HG02885 (cell line): Measurements from ENCODE around the gene STXBP1.
A peak's percentile ranks its signal among the peaks of the same experiment; 100 is the strongest.
"Not testable (repeated sequence)": the region's sequence is repeated elsewhere in the genome, so short reads cannot be mapped to it uniquely, and the experiment has no call there.

ENCODE experiments used
- ATAC-seq: cut with Tn5 transposase; IDR thresholded peaks from one replicate; pipeline ENCODE4 v1.9.1; 2021; ENCODE audit warnings: mild to moderate bottlenecking; ENCODE audit not compliant: unreplicated experiment, poor library complexity

Gene STXBP1

DNA sequence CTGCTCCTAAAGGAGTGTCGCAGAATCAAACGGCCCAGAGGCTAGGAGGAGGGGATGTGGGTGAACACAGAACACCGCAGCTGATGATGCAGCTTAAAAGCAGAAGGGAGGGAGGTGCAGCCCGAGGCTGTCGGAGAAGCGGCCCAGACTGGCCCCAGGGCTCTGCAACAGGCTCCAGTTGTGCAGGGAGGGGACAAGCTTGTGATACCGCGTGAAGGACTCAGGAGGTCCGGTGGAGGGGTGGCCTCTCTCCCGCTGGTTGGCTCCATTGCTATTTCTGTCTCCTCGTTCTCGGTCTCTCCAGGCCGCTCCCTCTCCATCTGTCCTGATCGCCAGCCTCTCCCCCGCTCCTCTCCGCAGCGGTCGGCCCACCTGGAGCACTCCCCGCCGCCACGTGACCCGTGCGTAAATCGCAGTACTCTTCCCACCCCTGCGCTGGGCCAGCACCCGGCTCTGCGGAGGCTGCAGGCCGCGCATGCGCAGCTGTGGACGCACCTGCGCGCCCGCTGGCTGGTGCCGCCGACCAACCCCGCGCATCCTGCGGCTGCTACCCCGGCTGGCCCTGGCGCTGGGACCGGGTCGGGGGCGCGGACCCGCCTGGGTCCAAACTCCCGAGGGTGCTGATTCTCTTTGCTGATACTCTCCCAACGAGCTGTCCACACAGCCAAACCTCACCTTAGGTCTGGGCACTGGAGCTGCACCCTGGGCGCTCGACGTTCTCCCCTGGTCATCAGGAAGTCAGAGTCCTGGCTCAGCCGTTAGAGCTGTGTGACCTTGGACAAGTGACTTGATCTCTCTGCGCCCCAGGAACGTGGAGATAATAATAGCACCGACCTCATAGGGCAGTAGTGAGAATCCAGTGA is 3.7 kb upstream of the STXBP1 start:
- ATAC-seq = no peak

DNA sequence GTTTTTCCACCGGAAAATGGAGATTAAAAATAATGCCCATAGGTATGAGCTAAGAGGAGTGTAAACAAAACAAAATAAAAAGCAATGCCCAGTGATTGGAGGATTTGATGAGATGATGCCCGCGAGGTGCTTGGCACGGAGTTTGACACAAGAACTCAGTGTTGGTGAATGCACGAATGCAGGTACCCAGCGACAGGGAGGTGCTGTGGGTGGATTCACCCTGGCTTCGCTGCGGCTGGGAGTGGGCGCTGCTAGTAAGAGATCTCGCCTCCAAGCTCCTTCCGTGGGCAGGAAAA is 526 bp upstream of the STXBP1 start:
- peak; percentile 10 for ATAC-seq

DNA sequence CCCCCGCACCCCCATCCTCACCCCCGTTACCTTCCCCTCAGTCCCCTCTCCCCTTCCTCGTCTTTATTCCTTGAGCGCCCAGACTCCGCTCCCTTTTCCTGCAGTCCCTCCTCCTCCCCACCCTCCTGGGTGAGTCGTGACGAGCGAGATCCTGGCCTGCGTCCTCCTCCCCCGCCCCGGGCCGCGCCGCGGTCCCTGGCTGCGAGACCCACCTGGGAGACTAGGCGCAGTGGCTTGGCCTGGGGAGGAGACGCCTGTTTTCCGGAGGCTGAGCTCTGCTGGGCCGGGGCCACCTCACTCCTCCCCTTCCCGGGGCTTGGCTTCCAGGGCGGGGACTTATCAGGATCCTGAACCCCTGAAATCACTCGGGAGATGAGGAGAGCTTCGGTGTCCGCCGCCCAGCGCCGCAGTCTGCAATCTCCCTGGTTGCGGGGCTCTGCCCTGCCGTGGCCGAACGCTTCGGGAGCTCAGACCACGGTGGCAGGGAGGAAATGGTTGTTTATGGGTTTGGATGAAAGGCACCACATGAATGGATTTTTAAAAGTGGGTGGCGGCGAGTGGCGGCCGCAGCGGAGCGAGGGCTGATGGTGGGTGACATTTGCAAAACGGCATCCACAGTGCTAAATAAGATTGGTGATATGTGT is 984 bp downstream of the STXBP1 start:
- no peak for ATAC-seq

DNA sequence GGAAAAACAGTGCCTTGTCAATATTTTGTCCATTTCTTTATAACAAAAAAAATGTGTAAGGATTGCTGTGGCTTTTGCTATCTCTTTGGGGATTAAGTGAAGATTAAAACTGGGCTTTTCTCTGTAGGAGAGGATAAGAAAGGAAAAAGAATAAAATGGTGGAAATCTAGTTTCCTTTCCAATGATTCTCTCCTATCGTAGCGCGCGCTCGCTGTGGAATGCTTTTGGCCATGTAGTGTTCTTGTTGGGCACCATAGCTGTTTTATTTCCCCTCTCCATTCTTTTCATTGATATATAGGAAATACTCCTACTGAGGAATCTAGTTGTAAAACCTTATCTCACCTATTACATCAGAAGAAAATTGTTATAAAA is 1.5 kb downstream of the STXBP1 start:
- no peak for ATAC-seq

DNA sequence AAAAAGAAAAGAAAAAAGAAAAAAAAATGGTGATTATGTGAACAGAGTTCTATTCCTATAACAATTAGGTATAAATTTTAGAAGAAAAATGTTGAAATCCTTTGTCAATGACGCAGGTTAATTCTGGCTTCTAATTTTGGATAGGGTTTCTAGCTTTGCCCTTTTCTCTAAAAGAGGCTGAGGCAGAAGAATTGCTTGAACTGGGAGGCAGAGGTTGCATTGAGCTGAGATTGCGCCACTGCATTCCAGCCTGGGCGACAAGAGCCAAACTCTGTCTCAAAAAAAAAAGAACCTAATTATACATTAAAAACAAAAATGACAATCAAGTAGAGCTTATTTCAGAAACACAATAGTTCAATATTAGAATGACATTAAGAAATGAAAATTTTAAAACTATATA is 2.9 kb downstream of the STXBP1 start:
- ATAC-seq = no peak

DNA sequence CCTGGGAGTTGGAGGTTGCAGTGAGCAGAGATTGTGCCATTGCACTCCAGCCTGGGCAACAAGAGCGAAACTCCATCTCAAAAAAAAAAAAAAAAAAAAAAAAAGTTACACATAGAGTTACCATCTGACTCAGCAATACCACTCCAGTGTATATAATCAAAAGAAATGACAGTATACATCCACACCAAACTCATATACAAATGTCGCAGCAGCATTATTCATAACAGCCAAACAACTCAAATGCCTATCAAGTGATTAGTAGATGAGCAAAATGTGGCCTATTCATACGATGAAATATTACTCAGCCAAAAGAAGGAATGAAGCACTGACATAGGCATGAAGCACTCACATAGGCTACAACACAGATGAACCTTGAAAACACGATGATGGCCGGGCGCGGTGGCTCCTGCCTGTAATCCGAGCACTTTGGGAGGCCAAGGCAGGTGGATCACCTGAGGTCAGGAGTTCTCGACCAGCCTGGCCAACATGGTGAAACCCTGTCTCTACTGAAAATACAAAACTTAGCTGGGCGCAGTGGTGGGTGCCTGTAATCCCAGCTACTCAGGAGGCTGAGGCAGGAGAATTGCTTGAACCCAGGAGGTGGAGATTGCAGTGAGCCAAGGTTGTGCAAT is 9.4 kb downstream of the STXBP1 start:
- not testable (repeated sequence) for ATAC-seq

DNA sequence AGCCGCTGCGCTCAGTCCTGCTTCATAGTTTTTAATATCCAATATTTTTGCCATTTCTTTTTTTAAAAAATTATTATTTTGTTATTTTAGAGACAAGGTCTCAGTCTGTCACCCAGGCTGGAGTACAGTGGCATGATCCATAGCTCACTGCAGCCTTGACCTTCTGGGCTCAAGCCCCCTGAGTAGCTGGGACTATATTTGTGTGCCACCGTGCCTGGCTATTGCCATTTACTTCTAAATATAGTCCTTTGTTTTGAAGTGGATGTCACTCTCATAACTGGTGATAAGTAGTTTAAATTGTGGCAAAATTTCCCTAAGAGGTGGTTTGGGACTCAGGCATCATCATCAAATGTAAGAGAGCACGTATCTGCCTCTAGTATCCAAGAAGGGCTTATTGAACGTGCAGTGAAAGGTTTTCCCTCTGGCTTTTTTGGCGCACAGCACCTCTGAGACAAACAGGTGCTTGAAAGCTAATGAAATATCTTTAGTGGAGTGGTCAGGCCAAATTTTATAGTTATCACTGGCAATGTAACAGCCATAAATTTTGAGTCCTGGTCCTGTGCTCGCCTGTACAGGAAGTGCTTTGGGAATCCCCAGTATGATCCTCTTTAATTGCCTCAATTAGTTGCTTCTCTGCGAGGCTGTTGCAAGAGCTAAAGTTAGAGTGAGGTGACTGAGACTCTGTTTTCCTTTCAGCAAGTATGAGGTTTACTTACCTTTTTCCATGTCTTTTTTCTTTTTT is 14.8 kb downstream of the STXBP1 start:
- no peak for ATAC-seq

DNA sequence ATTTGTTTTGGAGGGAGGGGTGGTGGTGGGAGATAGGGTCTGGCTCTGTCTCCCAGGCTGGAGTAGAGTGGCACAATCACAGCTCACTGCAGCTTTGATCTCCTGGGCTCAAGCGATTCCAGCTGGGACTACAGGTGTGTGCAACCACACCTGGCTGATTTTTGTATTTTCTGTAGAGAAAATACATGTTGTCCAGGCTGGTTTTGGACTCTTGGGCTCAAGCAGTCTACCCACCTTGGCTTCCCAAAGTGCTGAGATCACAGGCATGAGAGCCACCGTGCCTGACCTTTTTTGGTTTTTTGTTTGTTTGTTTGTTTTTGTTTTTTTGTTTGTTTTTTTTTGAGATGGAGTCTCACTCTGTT is 15.4 kb downstream of the STXBP1 start:
- no peak for ATAC-seq

DNA sequence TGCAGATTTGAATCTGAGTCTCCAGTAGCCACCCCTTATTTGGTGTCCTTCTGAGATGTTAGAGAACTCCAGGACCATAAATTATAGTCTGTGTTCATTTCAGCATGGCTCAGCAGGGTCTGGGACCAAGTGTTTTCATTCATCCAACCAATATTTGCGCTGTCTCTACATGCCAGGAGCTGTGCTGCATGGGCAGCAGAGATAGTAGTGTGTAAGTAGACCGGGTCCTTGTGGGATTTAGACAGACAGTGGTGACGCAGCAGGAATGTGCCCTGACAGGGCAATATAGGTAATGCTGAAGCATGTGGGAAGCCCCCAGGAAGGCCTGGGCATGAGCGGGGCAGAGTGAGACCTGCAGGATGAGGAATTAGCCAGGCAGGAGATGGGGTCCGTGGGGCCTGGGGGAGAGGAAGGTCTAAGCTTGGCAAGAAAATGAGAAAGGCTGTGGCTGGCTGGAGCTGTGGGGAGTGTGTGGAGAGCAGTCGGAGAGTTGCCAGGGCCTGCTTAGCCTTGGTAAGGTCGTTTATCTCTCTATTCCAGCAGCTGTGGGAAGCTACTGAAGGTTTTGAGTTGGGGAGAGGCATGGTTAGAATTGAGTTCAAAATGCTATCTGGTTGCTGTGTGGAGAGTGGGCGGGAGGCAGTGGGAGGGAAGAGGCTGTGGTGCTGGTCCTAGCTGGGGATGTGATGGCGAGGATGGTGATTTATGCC is 16.8 kb downstream of the STXBP1 start:
- ATAC-seq = no peak

DNA sequence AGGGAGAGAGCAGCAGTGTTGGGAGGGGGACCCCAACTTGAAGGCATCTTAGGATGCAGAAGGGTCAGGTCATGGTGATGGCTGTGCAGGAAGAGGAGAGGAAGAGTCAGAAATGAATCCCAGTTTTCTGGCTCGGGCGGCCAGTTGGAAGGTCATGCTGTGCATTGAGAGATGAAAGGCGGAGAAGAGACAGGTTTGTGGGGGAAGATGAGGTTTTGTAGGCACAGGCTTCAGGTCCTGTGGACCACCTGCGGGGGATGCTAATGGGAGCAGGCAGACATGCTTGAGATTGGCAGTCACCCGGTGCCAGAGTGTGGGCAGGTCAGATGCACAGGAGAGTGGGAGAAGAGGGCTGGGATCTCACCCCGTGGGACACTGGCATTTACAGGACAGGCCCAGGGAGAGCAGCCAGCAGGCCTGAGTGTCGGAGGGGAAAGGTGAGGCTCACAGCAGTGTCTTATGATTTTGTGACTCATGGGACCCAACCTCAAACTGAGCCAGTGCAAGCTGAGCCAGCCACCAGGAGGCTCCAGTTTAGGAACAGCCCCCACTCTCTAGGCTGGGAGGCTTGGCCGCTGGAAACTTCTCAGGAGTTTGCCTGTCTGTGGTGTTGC is 17.5 kb downstream of the STXBP1 start:
- ATAC-seq = no peak

DNA sequence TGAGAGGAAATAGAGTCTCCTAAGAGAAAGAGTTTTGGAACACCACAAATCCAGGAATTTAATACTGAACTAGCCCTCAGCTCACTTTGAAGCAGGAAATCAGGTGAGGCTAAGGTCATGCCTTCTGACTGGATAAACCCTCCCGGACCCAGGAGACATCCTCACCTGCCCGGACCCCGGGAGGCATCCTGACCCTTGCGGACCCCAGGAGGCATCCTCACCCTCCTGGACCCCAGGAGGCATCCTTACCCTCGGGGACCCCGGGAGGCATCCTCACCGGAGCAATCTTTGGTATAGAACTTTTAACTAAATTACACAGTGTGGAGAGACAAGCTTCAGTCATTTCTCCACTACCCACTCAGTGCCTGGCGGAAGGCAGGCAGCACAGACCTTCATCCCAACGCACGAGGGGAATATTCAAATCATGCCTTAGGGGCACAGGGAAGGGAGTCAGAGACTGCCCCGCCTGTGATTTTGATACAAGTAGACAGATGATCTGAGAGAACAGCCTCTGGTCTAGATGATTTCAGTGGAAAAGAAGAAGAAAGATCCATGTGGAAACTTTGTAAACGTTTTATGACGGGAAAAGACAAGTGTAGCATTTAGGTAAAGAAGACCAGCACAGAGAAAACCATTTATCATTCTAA is 21.3 kb downstream of the STXBP1 start:
- ATAC-seq = no peak

DNA sequence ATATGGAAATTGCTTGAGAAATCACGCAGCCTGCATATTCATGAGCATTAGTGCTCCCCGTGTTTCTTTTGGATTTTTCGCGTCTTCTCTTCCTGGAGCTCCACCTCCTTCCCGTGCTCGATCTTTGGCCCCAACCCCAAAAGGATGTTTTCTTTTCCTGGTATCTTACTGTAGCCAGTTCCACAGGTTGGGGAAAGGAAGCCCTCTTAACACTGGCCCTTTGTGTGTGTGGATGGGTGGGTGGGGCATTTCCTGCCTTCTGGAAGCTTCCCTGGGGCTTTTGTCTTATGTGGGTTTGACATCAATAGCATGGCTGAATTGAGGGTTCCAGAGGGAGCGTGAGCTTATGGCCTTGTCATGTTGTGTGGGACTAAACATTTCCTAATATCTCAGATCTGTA is 21.9 kb downstream of the STXBP1 start:
- ATAC-seq = no peak

DNA sequence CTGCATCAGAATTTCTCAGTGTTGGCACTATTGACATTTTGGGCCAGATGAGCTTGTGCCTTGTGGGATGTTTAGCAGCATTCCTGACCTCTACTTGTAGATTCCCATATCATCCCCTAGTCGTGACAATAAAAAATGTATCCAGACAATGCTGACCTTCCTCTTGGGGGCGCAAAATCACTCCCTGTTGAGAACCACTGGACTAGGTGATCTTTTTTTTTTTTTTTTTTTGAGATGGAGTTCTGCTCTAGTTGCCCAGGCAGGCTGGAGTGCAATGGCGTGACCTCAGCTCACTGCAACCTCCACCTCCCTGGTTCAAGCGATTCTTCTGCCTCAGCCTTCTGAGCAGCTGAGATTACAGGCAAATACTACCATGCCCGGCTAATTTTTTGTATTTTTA is 22.6 kb downstream of the STXBP1 start:
- no peak for ATAC-seq

DNA sequence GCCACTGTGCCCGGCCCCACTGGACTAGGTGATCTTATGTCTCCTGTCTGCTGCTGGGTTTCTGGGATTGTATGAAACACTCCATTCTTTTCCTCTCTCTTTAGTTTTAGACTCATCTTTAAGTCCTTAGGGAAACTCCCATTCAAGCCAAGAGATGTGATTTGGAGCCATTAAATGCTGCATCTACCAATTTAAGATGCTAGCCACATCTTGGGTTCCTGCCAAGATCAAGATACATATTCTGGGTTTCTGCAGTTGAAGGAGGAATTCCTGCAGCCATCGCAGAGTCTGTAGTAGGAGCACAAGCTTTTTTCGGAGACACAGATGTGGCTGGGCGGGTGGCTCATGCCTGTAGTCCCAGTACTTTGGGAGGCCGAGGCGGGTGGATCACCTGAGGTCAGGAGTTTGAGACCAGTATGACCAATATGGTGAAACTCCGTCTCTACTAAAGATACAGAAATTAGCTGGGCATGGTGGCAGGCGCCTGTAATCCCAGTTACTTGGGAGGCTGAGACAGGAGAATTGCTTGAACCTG is 23.2 kb downstream of the STXBP1 start:
- no peak for ATAC-seq

DNA sequence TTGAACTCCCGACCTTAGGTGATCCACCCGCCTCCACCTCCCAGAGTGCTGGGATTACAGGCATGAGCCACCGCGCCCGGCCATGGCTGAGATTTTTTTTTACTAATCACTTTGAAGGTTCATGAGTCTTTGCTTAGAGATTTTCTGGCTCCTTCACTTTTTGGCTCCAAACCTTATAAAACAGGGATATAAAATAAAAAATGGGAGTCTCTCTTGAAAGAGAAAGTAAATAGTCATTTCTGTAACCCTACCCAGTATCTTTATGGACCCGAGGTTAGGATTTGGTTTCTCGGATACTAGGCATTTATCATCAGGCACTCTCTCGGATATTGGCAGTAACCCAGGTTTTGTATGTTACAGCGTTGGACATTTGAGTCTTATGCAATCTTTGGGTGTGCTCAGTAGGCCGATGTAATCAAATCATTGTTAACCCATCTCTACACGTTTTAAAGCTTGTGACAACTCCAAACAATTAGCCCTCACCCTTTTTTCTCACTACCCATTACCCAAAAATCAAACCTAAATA is 25.3 kb downstream of the STXBP1 start:
- no peak for ATAC-seq

DNA sequence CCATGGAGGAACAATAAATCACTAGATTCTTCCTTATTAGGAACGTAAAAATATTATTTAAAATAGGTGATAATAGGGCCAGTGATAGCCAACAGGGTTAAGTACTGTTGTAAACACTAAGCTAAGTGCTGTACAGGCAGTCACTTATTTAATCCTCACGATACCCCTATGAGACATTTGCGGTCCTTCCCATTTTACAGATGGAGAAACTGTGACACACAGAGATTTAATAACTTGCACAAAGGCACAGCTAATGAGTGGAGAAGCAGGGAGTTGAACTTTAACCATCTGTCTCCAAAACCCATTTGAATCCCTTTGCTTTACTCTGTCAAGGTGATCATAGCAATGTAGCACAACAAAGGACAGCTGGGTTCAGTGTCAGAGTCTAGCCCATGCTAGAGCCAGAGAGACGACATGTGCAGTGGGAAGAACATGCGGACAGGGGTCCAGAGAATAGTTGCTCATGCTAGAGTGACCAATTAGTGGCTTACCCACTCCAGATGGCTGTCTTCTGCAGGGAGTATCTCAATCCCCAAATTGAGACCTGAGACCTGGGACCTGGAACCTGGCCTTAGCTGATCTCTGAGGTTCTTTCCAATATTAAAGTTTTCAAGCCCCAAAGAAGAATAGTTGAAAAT is 28.9 kb downstream of the STXBP1 start:
- ATAC-seq = no peak

DNA sequence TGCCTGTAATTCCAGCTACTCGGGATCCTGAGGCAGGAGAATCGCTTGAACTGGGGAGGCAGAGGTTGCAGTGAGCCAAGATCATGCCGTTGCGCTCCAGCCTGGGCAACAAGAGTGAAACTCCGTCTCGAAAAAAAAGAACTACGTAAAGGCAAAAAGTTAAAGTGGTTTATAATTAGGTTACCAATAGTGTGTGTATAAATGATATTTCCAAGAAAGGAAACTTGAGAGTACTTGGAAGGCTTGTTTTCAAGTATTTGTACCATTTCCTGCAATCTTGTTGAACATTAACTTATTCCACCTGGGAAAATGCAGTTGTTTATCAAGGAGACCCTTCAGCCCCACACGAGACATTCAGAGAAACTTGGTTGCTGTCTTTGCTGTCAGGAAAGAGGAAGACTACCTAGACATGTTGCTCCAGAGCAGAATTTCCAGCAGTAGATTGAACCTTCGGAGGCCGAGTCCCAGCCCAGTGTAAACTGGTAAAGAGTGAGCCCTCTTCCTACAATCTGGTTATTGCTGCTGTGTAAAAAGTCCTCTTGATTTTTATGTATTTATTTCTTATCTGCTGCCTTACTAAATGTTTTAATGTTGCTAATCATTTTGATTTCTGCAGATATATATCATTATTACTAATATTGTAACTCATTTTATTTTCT is 30.1 kb downstream of the STXBP1 start:
- no peak for ATAC-seq

DNA sequence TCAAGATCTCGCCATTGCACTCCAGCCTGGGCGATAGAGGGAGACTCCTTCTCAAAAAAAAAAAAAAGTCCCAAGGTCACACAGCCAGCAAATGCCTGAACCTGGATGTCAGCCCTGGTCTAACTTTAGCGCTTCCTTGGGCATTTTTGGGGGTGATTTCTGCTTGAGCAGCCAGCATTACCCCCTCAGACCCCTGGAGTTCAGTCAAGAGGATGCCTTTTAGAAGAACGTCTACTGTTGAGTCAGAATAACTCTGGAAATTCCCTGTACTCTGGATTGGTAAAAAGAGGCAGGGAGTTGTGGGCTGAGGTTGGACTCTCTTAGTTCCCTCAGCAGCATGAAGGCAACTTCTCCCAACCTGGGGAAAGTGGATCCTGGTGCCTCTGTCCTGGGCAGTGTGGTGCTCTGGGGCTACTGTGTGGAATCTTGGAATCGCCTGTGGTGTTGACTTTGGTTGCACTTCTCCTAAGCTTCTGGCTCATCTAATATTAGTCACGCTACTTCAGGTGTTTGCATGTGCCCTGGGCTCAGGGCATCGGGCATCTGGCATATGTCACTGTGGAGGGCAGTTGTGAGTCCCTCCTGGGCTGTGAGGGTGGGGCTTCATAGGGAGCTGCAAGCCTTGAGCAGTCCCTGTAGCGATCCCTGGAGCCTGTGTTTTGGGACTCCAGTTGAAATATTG is 32.2 kb downstream of the STXBP1 start:
- no peak for ATAC-seq
